Right kidney (tissue), 9 donors: ENCODE measurements around the gene ATF1.
A peak's percentile ranks its signal among the peaks of the same experiment; 100 is the strongest.

Experiments
- DNase-seq: peaks from one replicate; pipeline ENCODE4 v3.0.0-alpha.2; 2016
- long read RNA-seq, 8 donors: transcript quantifications; one replicate each; lab custom pipeline, GENCODE V29; 2026

ATF1 gene
- long read RNA-seq, donor 1, transcript ATF1-201 (7 exons, 2,181 nt), result major isoform, 7 of 7 reads
- long read RNA-seq, donor 1, partial matches to known transcripts, result 0 of 7 reads
- long read RNA-seq, donor 1, other reads (novel, unspliced or antisense), result 0 of 7 reads
- long read RNA-seq, donor 2, partial matches to known transcripts, result 0 of 2 reads
- long read RNA-seq, donor 2, other reads (novel, unspliced or antisense), result 0 of 2 reads
- long read RNA-seq, donor 3, partial matches to known transcripts, result 0 of 2 reads
- long read RNA-seq, donor 3, other reads (novel, unspliced or antisense), result 0 of 2 reads
- long read RNA-seq, donor 4, partial matches to known transcripts, result 0 of 2 reads
- long read RNA-seq, donor 4, other reads (novel, unspliced or antisense), result 0 of 2 reads
- long read RNA-seq, donor 5, transcript ATF1-201 (7 exons, 2,181 nt), result major isoform, 5 of 5 reads
- long read RNA-seq, donor 5, partial matches to known transcripts, result 0 of 5 reads
- long read RNA-seq, donor 5, other reads (novel, unspliced or antisense), result 0 of 5 reads
- long read RNA-seq, donor 6, partial matches to known transcripts, result 0 of 3 reads
- long read RNA-seq, donor 6, other reads (novel, unspliced or antisense), result 0 of 3 reads
- long read RNA-seq, donor 7, transcript ATF1-201 (7 exons, 2,181 nt), result major isoform, 7 of 7 reads
- long read RNA-seq, donor 7, partial matches to known transcripts, result 0 of 7 reads
- long read RNA-seq, donor 7, other reads (novel, unspliced or antisense), result 0 of 7 reads
- long read RNA-seq, donor 8, partial matches to known transcripts, result 0 of 3 reads
- long read RNA-seq, donor 8, other reads (novel, unspliced or antisense), result 0 of 3 reads

DNA sequence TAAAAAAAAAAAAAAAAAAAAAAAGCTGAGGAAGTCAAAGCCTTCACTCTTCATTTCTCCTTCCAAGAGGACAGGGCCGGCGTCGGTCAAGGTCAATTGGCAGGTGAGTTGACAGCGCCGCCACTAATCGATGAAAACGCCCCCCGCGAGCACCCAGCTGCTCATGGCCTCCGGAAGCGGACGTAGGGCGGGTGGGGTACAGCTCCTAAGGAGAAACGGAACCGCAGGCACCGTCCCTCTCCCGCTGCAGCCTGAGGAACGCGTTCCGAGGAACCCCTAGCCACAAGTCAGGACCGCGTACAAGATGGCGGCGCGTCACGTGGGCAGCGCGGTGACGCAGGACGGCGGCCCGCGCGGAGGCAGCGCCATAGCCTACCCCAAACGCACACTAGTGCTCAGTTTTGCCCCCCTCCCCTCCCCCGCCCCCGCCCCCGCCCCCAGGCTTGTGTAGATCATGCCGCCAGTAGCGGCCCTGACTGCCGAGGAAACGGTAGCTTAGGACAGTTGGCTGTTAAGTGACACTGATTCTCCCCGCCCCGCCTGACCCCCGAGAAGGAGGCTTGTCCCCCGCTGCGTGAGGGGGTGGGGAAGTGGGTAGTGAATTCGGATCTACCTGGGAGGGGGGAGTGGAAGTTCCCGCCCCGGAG is at the start of gene ATF1:
TSS of gene ATF1 (plus strand) at position 463 of the 647 bp plus-strand sequence. CDS start 16,045 bp downstream, outside the sequence.
- peak; percentile 93 for DNase-seq

DNA sequence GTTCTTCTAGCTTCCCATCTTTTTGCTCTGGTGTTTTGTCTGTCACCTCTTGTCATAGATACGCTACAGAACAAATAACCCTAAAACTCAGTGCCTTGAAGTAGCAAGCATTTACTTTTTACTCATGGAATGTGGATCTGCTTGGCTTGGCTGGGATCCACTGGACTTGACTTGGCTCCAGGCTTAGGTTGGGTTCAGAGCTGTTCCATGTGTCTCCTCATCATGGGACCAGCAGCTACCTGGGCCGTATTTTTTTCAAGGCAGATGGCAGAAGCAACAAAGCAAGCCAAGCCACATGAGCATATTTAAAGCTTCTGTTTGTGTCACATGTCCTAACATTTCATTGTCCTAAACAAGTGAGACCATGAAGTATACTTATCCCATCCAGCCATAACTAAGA is 48.7 kb upstream of the ATF1 start:
- DNase-seq, result no peak

GRCh38 chr12:50718760-50719159 is 45.1 kb upstream of the ATF1 start:
- DNase-seq, result no peak

- no peak for DNase-seq
These were observed 43.8 kb upstream of the ATF1 start for GRCh38 chr12:50720085-50720484.

- DNase-seq, result no peak
These were observed 43.4 kb upstream of the ATF1 start for GRCh38 chr12:50720501-50720900.

GRCh38 chr12:50723865-50724264 is 40.0 kb upstream of the ATF1 start:
- no peak for DNase-seq

DNA sequence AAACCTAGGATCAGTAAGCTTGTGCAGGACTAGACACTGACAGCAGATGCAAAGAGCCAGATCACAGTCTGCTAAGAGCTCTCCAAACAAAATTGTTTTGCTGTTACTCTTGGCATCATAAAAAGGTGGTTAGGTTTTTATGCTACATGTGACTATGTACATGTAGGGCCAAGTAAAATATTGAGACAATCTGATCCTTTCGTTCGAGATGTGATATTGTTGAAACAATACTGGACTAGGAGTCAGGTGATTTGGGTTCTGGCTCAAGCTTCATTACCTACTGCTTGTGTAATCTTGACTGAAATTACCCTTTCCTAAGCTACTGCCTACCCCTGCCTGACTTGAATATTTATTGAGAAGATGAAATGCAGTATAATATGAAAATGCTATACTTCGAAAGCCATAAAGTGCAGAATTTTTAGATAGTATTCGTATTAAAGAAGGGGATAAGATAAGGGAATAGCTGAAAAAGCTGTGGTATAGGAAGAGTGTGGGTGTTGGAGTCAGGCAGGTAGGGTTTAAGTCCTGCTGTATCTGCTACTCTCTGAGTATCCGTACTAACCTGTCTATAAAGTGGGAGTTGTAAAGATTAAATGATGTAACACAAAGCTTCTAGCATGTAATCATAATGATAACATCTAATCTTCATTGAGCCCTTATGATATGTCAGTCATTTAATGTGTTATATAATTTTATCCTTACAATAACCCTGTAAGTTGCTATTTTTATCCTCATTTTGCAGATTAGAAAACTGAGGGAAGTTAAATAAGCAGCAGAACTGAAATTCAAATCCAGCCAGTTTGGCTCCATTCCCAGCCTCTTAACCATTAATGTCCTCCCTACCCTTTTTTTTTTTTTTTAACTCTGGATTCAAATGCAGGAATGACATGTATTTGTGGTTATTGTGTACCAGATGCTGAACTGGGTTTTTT is 38.6 kb upstream of the ATF1 start:
- no peak for DNase-seq

GRCh38 chr12:50727466-50727865 is 36.4 kb upstream of the ATF1 start:
- no peak for DNase-seq

GRCh38 chr12:50728417-50728816 is 35.5 kb upstream of the ATF1 start:
- no peak for DNase-seq

- no peak for DNase-seq
These were observed 35.1 kb upstream of the ATF1 start for GRCh38 chr12:50728841-50729240.

DNA sequence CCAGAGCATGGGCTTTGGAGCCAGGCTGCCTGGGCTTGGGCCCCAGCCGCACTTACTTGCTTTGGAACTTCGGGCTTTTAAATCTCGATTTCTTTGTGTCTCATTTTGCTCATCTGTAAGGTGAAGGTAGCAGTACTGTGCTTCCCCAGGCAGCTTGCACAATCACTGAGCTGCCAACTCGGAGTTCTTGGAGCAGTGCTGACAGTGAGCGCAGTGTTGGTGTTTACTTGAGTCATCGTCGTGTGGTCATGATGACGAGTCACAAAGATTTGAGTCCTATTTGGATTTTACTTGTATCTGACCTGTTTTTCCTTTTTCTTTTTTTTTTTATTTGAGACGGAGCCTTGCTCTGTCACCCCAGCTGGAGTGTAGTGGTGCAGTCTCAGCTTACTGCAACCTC is 31.3 kb upstream of the ATF1 start:
- DNase-seq, result no peak

DNA sequence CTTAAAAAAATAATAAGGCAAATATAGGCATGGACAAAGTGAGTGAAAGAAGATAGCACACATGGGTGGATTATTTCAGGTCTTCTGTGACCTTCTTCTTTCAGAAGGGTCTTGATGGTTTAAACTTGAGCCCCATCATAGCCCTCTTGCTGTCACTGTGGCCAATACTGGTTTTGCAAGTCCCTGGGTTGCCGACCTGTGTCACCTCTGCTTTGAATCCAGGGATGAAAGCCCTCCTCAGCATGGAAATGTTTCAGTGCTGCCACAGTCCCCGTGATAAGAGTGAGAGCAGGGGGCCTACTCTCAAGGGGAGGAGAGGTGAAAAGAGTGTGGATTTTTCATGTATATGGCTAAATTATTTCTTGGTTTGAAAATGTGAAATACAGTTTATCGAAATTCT is 30.2 kb upstream of the ATF1 start:
- no peak for DNase-seq

- DNase-seq, result no peak
These were observed 29.3 kb upstream of the ATF1 start for GRCh38 chr12:50734409-50735263.

DNA sequence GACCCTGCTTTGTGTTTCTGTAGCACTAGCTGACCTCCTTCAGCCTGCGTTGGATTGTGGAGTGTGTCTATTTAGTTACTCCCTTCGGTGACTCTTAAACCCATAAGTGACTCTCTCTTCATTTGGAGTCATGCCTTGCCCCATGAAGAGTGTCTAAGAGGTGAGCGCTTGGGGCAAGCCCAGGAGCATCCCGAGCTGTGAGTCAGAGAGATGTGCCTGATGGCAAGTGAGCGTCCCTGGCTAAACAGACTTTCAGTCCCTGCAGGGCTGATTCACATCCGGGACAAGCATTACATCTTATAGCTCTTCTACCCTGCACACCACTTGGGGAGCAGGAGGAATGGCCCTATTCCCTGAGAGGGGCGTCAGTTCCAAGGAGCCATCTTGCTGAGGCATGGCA is 24.3 kb upstream of the ATF1 start:
- DNase-seq, result no peak

GRCh38 chr12:50740307-50740706 is 23.6 kb upstream of the ATF1 start:
- DNase-seq, result no peak

GRCh38 chr12:50742776-50743175 is 21.1 kb upstream of the ATF1 start:
- no peak for DNase-seq

DNA sequence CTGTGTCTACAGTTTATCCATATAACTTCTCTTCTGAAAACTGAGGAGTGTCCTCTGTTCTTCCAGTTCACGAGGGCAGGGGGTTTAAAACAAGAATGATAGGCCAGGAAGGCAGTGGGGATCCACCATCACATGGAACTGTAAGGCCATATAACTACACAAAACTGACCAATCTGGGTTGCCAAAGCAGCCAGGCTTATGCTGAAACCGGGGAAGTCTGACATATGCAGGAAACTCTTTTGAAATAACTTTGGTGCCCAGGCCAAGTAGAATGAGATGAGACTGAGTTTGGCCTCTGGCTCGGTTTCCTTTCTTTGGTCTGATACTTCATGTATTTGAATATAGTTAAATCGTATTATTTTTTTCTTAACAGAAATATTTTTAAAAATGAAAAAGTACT is 18.0 kb upstream of the ATF1 start:
- no peak for DNase-seq

DNA sequence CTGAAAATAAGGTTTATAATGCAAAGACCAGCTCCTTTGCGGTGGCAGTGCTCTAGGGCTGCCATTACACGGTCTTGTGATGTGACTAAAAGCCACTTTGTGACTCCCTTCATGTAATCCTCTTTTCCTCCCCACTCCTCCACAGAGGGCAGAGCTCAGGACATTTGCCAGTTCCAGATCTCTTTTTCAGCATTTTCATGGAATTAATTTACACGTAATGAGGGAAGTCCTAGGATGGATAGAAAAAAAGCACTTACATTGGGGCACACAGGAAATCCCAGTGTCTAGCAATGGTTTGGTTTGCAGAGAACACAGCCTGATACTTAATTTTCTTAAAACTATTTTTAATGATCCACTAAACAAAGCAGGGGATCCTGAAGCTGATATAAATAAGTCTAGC is 17.5 kb upstream of the ATF1 start:
- DNase-seq, result no peak

- DNase-seq, result no peak
These were observed 16.1 kb upstream of the ATF1 start for GRCh38 chr12:50747817-50748216.

GRCh38 chr12:50749459-50749882 is 14.4 kb upstream of the ATF1 start:
- no peak for DNase-seq

DNA sequence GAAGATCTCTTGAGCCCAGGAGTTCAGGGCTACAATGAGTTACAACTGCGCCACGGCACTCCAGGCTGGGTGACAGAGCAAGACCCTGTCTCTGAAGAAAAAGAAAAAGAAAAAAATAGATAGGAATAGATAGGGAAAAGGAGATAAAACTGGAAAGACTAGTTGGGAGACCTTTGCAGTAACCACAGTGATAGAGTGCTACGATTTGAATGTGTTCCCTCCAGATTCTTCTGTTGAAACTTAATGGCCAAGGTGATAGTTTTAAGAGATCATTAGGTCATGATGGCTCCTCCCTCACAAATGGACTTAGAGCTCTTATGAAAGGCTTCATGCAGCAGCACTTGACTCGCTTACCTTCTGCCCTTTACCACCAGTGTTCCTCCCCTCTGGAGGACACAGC is 13.5 kb upstream of the ATF1 start:
- DNase-seq, result no peak
